Progenitor cell of endocrine pancreas (in vitro differentiated cells): ENCODE results near the gene ESPNL. TPM values are rescaled to one million over a fixed set of nuclear protein-coding genes. Genes with fewer than 3 reads are reported as not detected.
"Not testable (repeated sequence)": the region's sequence is repeated elsewhere in the genome, so short reads cannot be mapped to it uniquely, and the experiment has no call there.

Experiments used
- DNase-seq: peaks from one replicate; pipeline ENCODE4 v3.0.0; 2021; ENCODE audit warnings: low spot score; ENCODE audit not compliant: unreplicated experiment
- H3K27ac Mint-ChIP-seq: 2 replicates; pipeline ENCODE4 v1.8.0; 2021; ENCODE audit warnings: mild to moderate bottlenecking, moderate library complexity, mixed read lengths
- H3K27me3 Mint-ChIP-seq: 2 replicates; pipeline ENCODE4 v1.8.0; 2021; ENCODE audit warnings: mixed read lengths
- H3K36me3 Mint-ChIP-seq: 2 replicates; pipeline ENCODE4 v1.8.0; 2022; ENCODE audit warnings: mixed read lengths; ENCODE audit not compliant: insufficient read depth
- H3K4me1 Mint-ChIP-seq: 2 replicates; pipeline ENCODE4 v1.8.0; 2021; ENCODE audit warnings: low read depth, mixed read lengths
- H3K4me3 Mint-ChIP-seq: 2 replicates; pipeline ENCODE4 v1.8.0; 2021; ENCODE audit warnings: low read depth, mild to moderate bottlenecking, moderate library complexity, mixed read lengths
- H3K9me3 Mint-ChIP-seq: 2 replicates; pipeline ENCODE4 v1.8.0; 2021; ENCODE audit warnings: low read depth, mixed read lengths
- total RNA-seq: library from RNA; stranded (reverse); gene quantifications from 2 replicates; pipeline ENCODE4 v1.2.1, GENCODE V29; 2021
- TF ChIP-seq, protein P1 (sequence below): fragments of 200-600 bp; sonication (generic); IDR thresholded peaks from one replicate; pipeline ENCODE4 v1.5.0; 2021; ENCODE audit warnings: antibody characterized with exemption, mild to moderate bottlenecking; ENCODE audit not compliant: unreplicated experiment

Gene ESPNL
- total RNA-seq, 1 donor from 2014 or later: 0.31 TPM

DNA sequence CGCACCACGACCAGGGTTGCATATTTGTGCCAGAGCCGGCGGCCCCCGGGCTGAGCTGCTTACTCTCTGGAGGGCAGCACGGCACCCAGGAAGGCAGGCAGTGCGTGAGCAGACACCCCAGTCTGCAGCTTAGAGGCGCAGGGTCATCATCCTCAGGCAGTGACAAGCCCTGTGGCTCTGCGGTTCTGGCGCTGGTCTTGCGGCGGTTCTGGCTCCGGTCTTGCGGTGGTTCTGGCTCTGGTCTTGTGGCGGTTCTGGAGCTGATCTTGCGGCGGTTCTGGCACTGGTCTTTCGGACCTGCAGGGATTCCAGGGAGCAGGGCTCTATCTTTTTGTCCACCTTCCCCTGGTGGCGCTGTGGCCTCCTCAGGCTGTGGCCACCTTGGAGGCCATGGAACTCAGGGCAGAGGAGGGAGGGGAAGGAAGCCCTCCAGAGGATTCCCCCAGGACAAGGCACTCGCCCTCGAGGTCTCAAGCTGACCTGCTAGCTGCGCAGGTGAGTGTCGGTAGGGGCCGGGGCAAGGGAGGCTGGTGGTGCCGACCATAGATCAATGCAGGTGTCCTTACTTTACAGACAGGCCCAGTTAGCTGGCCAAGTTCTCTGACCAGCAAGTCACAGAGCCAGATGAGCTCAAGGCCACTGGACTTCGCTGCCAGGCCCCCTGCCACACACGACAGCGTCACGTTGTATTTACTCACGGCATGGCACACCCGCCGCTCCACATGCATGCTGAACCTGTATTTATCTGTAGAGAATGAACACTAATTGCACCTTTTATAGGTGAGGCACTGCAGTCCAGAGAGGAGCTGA lies 14.9 kb downstream of the ESPNL start:
- Mint-ChIP-seq H3K4me1 (no peaks in the 10 kb centered on the region), H3K36me3 (peaks cover 3% of the 10 kb centered on the region), H3K27ac (no peak overlapping the region), H3K27me3 (peaks cover 12% of the 10 kb centered on the region), H3K4me3 (no peak overlapping the region), H3K9me3 (peaks cover 12% of the 10 kb centered on the region)
- no peak for DNase-seq
- TF ChIP-seq, protein P1, sequence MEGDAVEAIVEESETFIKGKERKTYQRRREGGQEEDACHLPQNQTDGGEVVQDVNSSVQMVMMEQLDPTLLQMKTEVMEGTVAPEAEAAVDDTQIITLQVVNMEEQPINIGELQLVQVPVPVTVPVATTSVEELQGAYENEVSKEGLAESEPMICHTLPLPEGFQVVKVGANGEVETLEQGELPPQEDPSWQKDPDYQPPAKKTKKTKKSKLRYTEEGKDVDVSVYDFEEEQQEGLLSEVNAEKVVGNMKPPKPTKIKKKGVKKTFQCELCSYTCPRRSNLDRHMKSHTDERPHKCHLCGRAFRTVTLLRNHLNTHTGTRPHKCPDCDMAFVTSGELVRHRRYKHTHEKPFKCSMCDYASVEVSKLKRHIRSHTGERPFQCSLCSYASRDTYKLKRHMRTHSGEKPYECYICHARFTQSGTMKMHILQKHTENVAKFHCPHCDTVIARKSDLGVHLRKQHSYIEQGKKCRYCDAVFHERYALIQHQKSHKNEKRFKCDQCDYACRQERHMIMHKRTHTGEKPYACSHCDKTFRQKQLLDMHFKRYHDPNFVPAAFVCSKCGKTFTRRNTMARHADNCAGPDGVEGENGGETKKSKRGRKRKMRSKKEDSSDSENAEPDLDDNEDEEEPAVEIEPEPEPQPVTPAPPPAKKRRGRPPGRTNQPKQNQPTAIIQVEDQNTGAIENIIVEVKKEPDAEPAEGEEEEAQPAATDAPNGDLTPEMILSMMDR: no peak

DNA sequence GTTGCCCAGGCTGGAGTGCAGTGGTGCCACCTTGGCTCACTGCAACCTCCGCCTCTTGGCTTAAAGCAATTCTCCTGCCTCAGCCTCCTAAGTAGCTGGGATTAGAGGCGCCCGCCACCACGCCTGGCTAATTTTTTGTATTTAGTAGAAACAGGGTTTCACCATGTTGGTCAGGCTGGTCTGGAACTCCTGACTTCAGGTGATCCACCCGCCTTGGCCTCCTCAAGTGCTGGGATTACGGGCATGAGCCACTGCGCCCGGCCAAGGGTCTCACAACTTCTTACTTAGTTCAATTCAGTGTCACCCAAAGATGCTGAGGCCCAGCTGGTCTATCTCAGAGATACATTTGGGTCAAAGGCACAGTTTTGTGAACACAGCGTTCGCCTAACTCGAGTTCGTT lies 15.6 kb downstream of the ESPNL start:
- Mint-ChIP-seq H3K27me3 (peaks cover 12% of the 10 kb centered on the region), H3K9me3 (peaks cover 12% of the 10 kb centered on the region)
- H3K36me3 Mint-ChIP-seq, H3K27ac Mint-ChIP-seq, DNase-seq, H3K4me3 Mint-ChIP-seq, H3K4me1 Mint-ChIP-seq: not testable (repeated sequence)

DNA sequence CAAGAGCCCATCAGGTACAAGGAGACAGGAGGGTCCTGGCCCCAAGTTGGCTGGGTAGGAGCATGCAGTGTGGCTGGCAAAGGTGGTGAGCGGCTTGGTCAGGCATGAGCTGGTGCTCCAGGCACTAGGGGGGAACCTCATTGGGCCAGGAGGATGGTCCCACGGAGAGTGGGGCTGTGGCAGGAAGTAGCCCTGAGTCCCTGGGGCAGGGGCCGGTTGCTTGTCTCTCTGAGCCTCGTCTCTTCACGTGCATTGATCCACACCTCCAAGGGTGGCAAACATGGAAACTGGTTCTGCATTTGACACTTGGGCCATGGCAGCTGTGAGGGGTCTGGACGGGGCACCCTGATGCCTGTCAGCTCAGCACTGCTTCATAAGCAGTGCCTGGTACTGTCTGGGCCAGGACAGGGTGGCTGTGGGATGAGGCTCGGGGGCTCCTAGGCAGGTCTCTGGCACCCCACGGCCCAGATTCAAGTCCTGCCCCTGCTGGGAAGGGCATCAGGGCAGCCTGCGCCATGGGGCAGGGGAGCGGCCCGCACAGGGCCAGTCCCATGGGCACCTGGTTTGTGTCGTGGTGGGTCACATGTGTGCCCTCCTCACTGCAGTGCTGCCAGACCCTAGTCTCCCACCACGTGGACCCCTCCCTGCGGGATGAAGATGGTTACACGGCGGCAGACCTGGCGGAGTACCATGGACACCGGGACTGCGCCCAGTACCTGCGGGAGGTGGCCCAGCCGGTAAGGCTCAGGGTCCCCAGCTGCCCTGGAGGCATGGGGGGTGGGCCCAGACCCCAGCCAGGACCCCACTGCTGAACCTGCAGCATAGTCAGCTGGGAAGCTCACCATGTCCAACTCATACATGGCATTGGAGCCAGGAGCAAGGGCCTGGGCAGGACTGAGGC lies 16.4 kb downstream of the ESPNL start:
- peaks cover 3% of the 10 kb centered on the region for H3K36me3 Mint-ChIP-seq
- no peak overlapping the region for H3K27ac Mint-ChIP-seq
- H3K4me3 Mint-ChIP-seq: no peak overlapping the region
- H3K4me1 Mint-ChIP-seq: no peaks in the 10 kb centered on the region
- TF ChIP-seq, protein P1: no peak
- peaks cover 12% of the 10 kb centered on the region for H3K9me3 Mint-ChIP-seq
- no peak for DNase-seq
- H3K27me3 Mint-ChIP-seq: peaks cover 12% of the 10 kb centered on the region

DNA sequence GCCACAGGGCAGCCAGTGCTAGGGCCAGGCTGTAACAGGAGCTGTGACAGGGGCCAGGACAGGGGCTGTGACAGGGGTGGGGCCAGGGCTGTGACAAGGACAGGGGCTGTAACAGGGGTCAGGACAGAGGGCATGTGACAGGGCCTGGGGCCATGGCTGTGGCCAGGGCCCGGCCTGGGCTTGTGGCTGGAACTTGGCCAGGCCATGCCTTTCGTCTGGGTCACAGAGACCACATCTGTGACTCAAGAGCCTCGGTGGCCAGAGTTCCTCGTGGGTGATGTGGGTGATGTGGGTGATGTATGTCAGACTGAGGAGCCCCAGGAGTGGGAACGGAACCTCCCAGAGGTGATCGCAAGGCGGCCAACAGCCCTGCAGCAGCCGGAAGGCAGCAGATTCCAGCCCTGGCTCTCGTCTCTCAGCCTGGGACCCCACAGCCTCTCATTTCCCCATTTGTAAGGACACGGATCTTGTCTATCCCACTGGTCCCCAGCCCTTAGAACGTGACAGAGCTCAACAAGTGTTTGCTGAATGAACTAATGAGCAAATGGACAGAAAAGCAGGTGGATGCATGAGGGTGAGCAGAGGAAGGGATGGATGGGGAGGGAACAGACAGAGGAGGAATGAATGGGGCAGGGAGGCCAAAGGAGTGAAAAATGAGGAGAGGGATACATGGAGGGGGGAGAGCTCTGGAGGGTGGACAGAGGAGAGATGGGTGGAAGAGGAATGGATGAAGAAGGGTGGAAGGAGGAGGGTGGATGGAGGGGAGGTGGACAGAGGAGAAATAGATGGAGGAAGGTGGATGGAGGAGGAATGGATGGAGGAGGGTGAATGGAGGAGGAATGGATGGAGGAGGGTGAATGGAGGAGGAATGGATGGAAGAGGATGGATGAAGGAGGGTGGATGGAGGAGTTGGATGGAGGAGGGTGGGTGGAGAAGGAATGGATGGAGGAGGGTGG lies 17.3 kb downstream of the ESPNL start:
- Mint-ChIP-seq H3K4me3 (no peak overlapping the region), H3K36me3 (peaks cover 2% of the 10 kb centered on the region), H3K4me1 (no peaks in the 10 kb centered on the region), H3K9me3 (peaks cover 9% of the 10 kb centered on the region), H3K27me3 (peaks cover 12% of the 10 kb centered on the region), H3K27ac (no peak overlapping the region)
- DNase-seq: no peak
- TF ChIP-seq, protein P1: no peak

DNA sequence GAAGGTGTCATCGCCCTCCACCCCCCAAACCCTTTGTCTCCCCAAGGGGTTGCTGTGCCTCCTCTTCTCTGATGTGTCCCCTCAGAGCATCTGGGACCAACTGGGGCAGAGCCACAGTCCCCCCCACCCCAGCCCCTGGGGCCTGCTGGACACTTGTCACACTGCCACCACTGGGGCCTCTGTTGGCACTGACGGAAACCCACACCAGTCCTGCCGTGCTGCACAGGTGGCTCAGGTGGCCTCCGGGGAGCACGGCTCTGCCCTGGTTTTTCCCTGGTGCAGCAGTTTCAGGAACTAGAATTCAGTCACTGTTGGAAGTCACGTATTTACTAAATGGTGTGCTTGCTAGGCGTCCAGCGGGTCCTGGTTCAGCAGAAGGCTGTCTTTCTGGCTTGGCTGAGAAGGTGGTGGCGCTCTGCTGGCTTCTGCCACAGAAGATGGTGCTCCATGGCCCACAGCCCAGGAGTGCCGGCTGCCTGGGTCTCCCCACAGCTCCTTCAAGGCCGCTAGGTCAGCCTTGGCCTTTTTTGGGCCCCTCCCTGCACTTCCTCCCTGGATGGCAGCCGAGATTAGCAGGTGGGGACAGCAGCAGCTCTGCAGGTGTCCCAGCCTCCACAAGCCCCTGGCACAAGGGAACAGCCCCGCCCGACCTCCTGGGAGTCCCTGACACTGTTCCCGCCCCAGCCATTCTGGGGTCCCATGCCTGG lies 19.8 kb downstream of the ESPNL start:
- DNase-seq: no peak
- H3K27me3 Mint-ChIP-seq: peaks cover 12% of the 10 kb centered on the region
- H3K9me3 Mint-ChIP-seq: no peaks in the 10 kb centered on the region
- no peak overlapping the region for H3K27ac Mint-ChIP-seq
- H3K4me1 Mint-ChIP-seq: no peaks in the 10 kb centered on the region
- H3K36me3 Mint-ChIP-seq: no peaks in the 10 kb centered on the region
- H3K4me3 Mint-ChIP-seq: no peak overlapping the region
- TF ChIP-seq, protein P1: no peak
